ENCODE data around the gene MAZ.

MAZ gene

DNA sequence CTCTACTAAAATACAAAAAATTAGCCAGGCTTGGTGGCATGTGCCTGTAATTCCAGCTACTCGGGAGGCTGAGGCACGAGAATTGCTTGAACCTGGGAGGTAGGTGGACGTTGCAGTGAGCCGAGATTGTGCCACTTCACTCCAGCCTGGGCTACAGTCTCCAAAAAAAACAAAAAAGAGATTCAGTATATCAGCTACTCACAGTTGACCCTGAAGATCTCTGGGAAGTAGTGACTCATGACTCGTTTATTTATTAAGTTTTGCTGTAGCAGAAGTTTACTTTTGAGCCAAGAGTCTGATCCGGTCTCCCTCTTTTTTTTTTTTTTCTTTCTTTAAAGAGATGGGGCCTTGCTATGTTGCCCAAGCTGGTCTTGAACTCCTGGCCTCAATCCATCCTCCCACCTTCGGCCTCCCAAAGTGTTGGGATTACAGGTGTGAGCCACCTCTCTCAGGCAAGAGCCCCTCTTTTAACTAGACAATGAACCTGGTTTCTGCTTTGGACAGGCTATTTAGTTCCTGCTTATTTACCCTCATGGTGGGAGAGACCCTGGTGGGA is 18.3 kb downstream of the MAZ start:
- TF ChIP-seq RAD21 (IDR thresholded peaks at IDR 0.05; ENCODE audit: low read depth): no peak
- no peak for TF ChIP-seq NFIC (IDR thresholded peaks at IDR 0.05)
- no peak for TF ChIP-seq EGR1 (IDR thresholded peaks at IDR 0.05)
- no peak for TF ChIP-seq USF1 (IDR thresholded peaks at IDR 0.05)
- no peak for TF ChIP-seq TAF1 (IDR thresholded peaks at IDR 0.05; ENCODE audit: low read depth)
- TF ChIP-seq REST (IDR thresholded peaks at IDR 0.05; ENCODE audit: low read depth): no peak
- no peak for TF ChIP-seq YY1 (IDR thresholded peaks at IDR 0.05; ENCODE audit: low read depth)
- no peak for TF ChIP-seq EP300 (IDR thresholded peaks at IDR 0.05; ENCODE audit: borderline replicate concordance)
- no peak for TF ChIP-seq FOXM1 (IDR thresholded peaks at IDR 0.05; ENCODE audit: borderline replicate concordance, low read depth)
- no peak for TF ChIP-seq MAX (IDR thresholded peaks at IDR 0.05)
- TF ChIP-seq CEBPB (IDR thresholded peaks at IDR 0.05): no peak
- TF ChIP-seq TCF12 (IDR thresholded peaks at IDR 0.05; ENCODE audit: low read depth): no peak
- no peak for TF ChIP-seq CREB1 (IDR thresholded peaks at IDR 0.05; ENCODE audit: low read depth)
- TF ChIP-seq ZBTB7A (IDR thresholded peaks at IDR 0.05; ENCODE audit: low read depth): no peak
- TF ChIP-seq TEAD4 (IDR thresholded peaks at IDR 0.05): no peak

DNA sequence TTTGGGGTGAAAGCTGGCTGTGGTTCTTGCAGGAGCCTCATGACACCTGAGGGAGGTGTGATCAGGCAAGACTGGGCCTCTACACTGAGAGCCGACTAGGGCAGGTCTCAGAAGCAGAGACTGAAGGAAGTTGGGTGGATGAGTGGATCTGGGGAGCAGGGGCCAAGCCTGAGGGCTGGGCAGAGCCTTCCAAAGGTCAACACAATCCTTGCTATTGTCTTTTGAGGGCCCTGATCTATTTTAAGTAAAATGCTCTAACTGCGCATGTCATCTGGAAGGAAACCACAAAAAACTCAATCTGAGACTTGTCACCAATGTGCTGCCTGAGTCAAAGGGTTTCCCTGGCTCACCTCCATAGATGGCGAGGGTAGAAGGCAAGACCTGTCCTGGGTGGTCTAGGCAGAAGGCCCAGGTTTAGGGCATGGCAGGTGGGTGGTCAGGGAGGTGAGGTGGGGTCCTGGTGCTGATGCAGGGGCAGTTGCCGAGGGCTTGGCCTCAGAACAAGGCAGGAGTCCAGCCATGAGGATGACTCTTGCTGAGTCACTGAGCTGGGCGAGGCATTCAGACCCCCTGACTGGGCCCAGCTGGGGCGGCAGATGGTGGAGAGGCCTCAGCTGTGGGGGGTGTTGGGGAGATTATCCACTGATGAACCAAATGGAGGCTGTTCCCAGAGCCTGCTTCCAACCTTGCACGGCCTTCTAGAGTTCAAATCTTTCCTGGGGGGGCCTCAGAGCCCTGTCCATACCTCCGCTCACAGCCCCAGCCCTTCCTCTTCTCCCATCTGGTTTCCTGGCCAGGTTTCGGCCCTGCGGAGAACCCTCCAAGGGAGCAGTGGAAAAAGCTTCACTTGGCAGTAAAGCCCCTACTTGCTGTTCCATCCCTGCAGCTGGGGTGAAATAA is 19.1 kb downstream of the MAZ start:
- no peak for TF ChIP-seq CREB1 (IDR thresholded peaks at IDR 0.05; ENCODE audit: low read depth)
- no peak for TF ChIP-seq REST (IDR thresholded peaks at IDR 0.05; ENCODE audit: low read depth)
- TF ChIP-seq CEBPB (IDR thresholded peaks at IDR 0.05): no peak
- no peak for TF ChIP-seq EP300 (IDR thresholded peaks at IDR 0.05; ENCODE audit: borderline replicate concordance)
- TF ChIP-seq USF1 (IDR thresholded peaks at IDR 0.05): no peak
- no peak for TF ChIP-seq TAF1 (IDR thresholded peaks at IDR 0.05; ENCODE audit: low read depth)
- no peak for TF ChIP-seq TCF12 (IDR thresholded peaks at IDR 0.05; ENCODE audit: low read depth)

- TF ChIP-seq NFIC (IDR thresholded peaks at IDR 0.05) (no peak), ZBTB7A (IDR thresholded peaks at IDR 0.05; ENCODE audit: low read depth) (no peak), USF1 (IDR thresholded peaks at IDR 0.05) (no peak), TAF1 (IDR thresholded peaks at IDR 0.05; ENCODE audit: low read depth) (no peak), MAX (IDR thresholded peaks at IDR 0.05) (no peak), REST (IDR thresholded peaks at IDR 0.05; ENCODE audit: low read depth) (no peak), EGR1 (IDR thresholded peaks at IDR 0.05) (no peak)
Observed at GRCh38 chr16:29826342-29826695, 20.0 kb downstream of the MAZ start.

DNA sequence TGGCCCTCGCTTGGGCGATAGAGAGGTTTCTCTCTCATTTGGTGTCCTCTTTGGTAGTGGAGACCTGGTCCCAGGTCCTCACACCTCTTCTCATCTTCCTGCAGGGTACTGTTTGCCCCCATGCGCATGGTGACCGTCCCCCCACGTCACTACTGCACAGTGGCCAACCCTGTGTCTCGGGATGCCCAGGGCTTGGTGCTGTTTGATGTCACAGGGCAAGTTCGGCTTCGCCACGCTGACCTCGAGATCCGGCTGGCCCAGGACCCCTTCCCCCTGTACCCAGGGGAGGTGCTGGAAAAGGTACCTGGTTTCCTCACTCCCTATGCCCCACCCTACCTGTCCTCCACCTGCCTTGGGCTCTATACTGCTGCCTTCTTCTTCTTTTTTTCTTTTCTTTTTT is 24.4 kb downstream of the MAZ start:
- no peak for TF ChIP-seq REST (IDR thresholded peaks at IDR 0.05; ENCODE audit: low read depth)
- no peak for TF ChIP-seq ZBTB7A (IDR thresholded peaks at IDR 0.05; ENCODE audit: low read depth)
- TF ChIP-seq MAX (IDR thresholded peaks at IDR 0.05): no peak
- TF ChIP-seq NFIC (IDR thresholded peaks at IDR 0.05): no peak
- TF ChIP-seq USF1 (IDR thresholded peaks at IDR 0.05): no peak
- TF ChIP-seq RAD21 (IDR thresholded peaks at IDR 0.05; ENCODE audit: low read depth): no peak
- TF ChIP-seq TCF12 (IDR thresholded peaks at IDR 0.05; ENCODE audit: low read depth): no peak
- TF ChIP-seq EGR1 (IDR thresholded peaks at IDR 0.05): no peak
- TF ChIP-seq FOXM1 (IDR thresholded peaks at IDR 0.05; ENCODE audit: borderline replicate concordance, low read depth): no peak
- TF ChIP-seq TAF1 (IDR thresholded peaks at IDR 0.05; ENCODE audit: low read depth): no peak
- TF ChIP-seq YY1 (IDR thresholded peaks at IDR 0.05; ENCODE audit: low read depth): no peak

Data from Ishikawa (cell line).